CD14-positive monocyte (primary cell): ENCODE results near the gene SLC2A6. TPM values are rescaled to one million over a fixed set of nuclear protein-coding genes. Genes with fewer than 3 reads are reported as not detected.

ENCODE experiments used
- DNase-seq, 3 donors: peaks; one replicate each; pipeline ENCODE4 v3.0.0-alpha.2; 2011 to 2022
- H2AFZ ChIP-seq: 2 replicates; pipeline ENCODE4 v1.6.0; 2012; ENCODE audit warnings: mild to moderate bottlenecking, low read depth, low read length, inconsistent platforms; ENCODE audit not compliant: insufficient read depth, poor library complexity, severe bottlenecking
- H3K27ac ChIP-seq, 2 donors: 1 replicate in 1 of 2; 2 replicates in 1 of 2; pipeline ENCODE4 v1.5.1; 2012 to 2013; ENCODE audit warnings: low read length in 2 of 2, control low read depth in 1 of 2, inconsistent platforms in 1 of 2, low read depth in 1 of 2, mild to moderate bottlenecking in 1 of 2
- H3K27me3 ChIP-seq, 2 donors: one replicate each; pipeline versions ENCODE4 v1.6.0 to v1.6.1; 2011 to 2013; ENCODE audit warnings: low read length in 2 of 2; ENCODE audit not compliant: control insufficient read depth in 2 of 2, insufficient read depth in 2 of 2
- H3K36me3 ChIP-seq, 2 donors: replicated peaks in 1 of 2; 1 replicate in 1 of 2; 2 replicates in 1 of 2; pipeline versions ENCODE4 v1.5.1 to v1.6.1; 2012 to 2013; ENCODE audit warnings: low read length in 2 of 2, control low read depth in 1 of 2, inconsistent platforms in 1 of 2, mild to moderate bottlenecking in 1 of 2; ENCODE audit not compliant: insufficient read depth in 2 of 2, control insufficient read depth in 1 of 2
- H3K4me1 ChIP-seq, 2 donors: 1 replicate in 1 of 2; 2 replicates in 1 of 2; pipeline versions ENCODE4 v1.5.1 to v1.6.1; 2012 to 2013; ENCODE audit warnings: low read length in 2 of 2, control low read depth in 1 of 2, inconsistent platforms in 1 of 2, mild to moderate bottlenecking in 1 of 2, moderate library complexity in 1 of 2; ENCODE audit not compliant: insufficient read depth in 2 of 2, control insufficient read depth in 1 of 2
- H3K4me2 ChIP-seq: replicated peaks from 2 replicates; pipeline ENCODE3; 2012; ENCODE audit warnings: low read length, moderate library complexity, mild to moderate bottlenecking; ENCODE audit not compliant: poor library complexity, severe bottlenecking; ENCODE audit errors: extremely low read depth
- H3K4me3 ChIP-seq, 3 experiments: fragments of 200-600 bp in 1 of 3; sonication (generic) in 1 of 3; replicated peaks in 1 of 3; 1 replicate in 2 of 3; 2 replicates in 1 of 3; pipeline ENCODE4 v1.5.1; 2011 to 2013; ENCODE audit warnings: low read length in 3 of 3, mild to moderate bottlenecking in 3 of 3, control low read depth in 2 of 3, low read depth in 2 of 3, inconsistent platforms in 1 of 3, moderate library complexity in 1 of 3
- H3K79me2 ChIP-seq: 2 replicates; pipeline ENCODE4 v1.6.0; 2012; ENCODE audit warnings: mild to moderate bottlenecking, control low read depth, inconsistent platforms, low read length, moderate library complexity; ENCODE audit not compliant: insufficient read depth
- H3K9ac ChIP-seq: 2 replicates; pipeline ENCODE4 v1.6.0; 2017; ENCODE audit warnings: low read length, mild to moderate bottlenecking; ENCODE audit not compliant: insufficient read depth, poor library complexity, severe bottlenecking
- H3K9me3 ChIP-seq, 2 donors: replicated peaks in 1 of 2; 1 replicate in 1 of 2; 2 replicates in 1 of 2; pipeline versions ENCODE4 v1.5.1 to v1.6.1; 2012 to 2013; ENCODE audit warnings: low read length in 2 of 2, control low read depth in 1 of 2; ENCODE audit not compliant: control insufficient read depth in 1 of 2, insufficient read depth in 1 of 2
- H4K20me1 ChIP-seq: 2 replicates; pipeline ENCODE4 v1.6.0; 2012; ENCODE audit warnings: mild to moderate bottlenecking, low read length, control low read depth, moderate library complexity; ENCODE audit not compliant: insufficient read depth
- H3K27ac Mint-ChIP-seq, 7 donors: one replicate each; pipeline ENCODE4 v1.8.0; 2020; ENCODE audit warnings: mild to moderate bottlenecking in 7 of 7, mixed read lengths in 7 of 7, moderate library complexity in 6 of 7, inconsistent platforms in 2 of 7
- H3K27me3 Mint-ChIP-seq, 3 donors: one replicate each; pipeline ENCODE4 v1.8.0; 2021 to 2022; ENCODE audit warnings: low read depth in 3 of 3, mild to moderate bottlenecking in 3 of 3, mixed read lengths in 3 of 3, moderate library complexity in 3 of 3, inconsistent platforms in 1 of 3
- H3K36me3 Mint-ChIP-seq, 2 donors: one replicate each; pipeline ENCODE4 v1.8.0; 2020; ENCODE audit warnings: mixed read lengths in 2 of 2, inconsistent platforms in 1 of 2, mild to moderate bottlenecking in 1 of 2
- H3K4me1 Mint-ChIP-seq: one replicate; pipeline ENCODE4 v1.8.0; 2020; ENCODE audit warnings: mild to moderate bottlenecking, mixed read lengths
- H3K4me3 Mint-ChIP-seq, 2 donors: one replicate each; pipeline ENCODE4 v1.8.0; 2020; ENCODE audit warnings: mild to moderate bottlenecking in 2 of 2, mixed read lengths in 2 of 2, moderate library complexity in 1 of 2
- H3K9me3 Mint-ChIP-seq, 7 donors: one replicate each; pipeline ENCODE4 v1.8.0; 2020 to 2022; ENCODE audit warnings: mixed read lengths in 7 of 7, mild to moderate bottlenecking in 6 of 7, moderate library complexity in 6 of 7, inconsistent platforms in 2 of 7
- WGBS: methylation state at CpG from one replicate; pipeline ENCODE4 v1.1.5; 2013; ENCODE audit warnings: missing lambda C conversion rate; ENCODE audit not compliant: insufficient coverage; 5-methylcytosine and 5-hydroxymethylcytosine counted together
- intact Hi-C, 2 donors: fragments of 100-400 bp; cut with micrococcal nuclease; formaldehyde crosslinking; loops; one replicate each; pipeline versions ENCODE4 v1.15.0 to v1.15.1; 2023
- polyA plus RNA-seq, 3 donors: library from polyadenylated mRNA; depleted of rRNA in 1 of 3; unstranded in 2 of 3; stranded (reverse) in 1 of 3; fragments of 300-500 nt in 2 of 3; fragments of >200 nt in 1 of 3; fragmentation: Illumina TruSeq in 2 of 3; gene quantifications; 1 replicate in 2 of 3; 2 replicates in 1 of 3; pipeline ENCODE4 v1.2.3, GENCODE V29; 2012 to 2021
- TF ChIP-seq, protein P1 (sequence below): fragments of 200-600 bp; IDR thresholded peaks from one replicate; pipeline ENCODE4 v1.8.0; 2022; ENCODE audit warnings: antibody characterized with exemption, mild to moderate bottlenecking

The SLC2A6 gene
- polyA plus RNA-seq, 3 donors = 43.2 to 127 (median 60.4) TPM

DNA sequence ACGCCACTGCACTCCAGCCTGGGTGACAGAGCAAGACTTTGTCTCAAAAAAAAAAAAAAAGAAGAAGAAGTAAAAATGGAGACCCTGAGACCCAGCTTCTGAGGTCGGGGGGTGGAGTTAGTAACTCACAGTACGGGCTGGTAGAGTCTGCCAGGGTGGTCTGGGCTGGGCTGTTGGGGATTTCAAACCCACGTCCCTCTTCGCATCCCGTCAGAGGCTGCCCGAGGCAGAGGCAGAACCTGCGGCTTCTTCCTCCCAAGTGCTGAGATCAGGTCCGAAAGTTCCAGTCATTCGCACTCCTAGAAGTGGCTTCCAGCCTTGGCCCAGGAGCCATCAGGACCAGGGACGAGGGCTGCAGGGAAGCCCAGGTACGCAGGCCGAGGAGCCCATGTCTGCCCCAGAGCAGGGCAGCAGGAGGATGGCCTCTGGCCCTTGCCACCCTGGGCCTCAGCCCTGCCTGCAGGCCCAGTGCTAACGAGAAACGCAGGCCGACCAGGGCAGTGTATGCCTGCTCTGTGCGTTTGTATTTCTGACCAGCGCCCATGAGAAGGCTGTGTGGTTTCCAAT, 9.9 kb upstream of the SLC2A6 start:
- TF ChIP-seq, protein P1, sequence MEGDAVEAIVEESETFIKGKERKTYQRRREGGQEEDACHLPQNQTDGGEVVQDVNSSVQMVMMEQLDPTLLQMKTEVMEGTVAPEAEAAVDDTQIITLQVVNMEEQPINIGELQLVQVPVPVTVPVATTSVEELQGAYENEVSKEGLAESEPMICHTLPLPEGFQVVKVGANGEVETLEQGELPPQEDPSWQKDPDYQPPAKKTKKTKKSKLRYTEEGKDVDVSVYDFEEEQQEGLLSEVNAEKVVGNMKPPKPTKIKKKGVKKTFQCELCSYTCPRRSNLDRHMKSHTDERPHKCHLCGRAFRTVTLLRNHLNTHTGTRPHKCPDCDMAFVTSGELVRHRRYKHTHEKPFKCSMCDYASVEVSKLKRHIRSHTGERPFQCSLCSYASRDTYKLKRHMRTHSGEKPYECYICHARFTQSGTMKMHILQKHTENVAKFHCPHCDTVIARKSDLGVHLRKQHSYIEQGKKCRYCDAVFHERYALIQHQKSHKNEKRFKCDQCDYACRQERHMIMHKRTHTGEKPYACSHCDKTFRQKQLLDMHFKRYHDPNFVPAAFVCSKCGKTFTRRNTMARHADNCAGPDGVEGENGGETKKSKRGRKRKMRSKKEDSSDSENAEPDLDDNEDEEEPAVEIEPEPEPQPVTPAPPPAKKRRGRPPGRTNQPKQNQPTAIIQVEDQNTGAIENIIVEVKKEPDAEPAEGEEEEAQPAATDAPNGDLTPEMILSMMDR = no peak
- no peak overlapping the region for H3K4me3 Mint-ChIP-seq
- H3K36me3 ChIP-seq = no peaks in the 10 kb centered on the region

GRCh38 chr9:133487331-133487725, 8.4 kb upstream of the SLC2A6 start:
- H3K27me3 Mint-ChIP-seq = peaks cover 12 to 22% (median 18%) of the 10 kb centered on the region in 3 donors
- Histone ChIP-seq H4K20me1 (no peaks in the 10 kb centered on the region), H3K27me3 (no peaks in the 10 kb centered on the region), H3K79me2 (no peaks in the 10 kb centered on the region), H3K27ac (no peak overlapping the region), H3K4me2 (no peak overlapping the region), H3K4me1 (peaks cover 6 to 8% of the 10 kb centered on the region in 2 donors), H3K9ac (no peak overlapping the region), H2AFZ (no peak overlapping the region), H3K4me3 (no peak overlapping the region), H3K36me3 (no peaks in the 10 kb centered on the region), H3K9me3 (no peaks in the 10 kb centered on the region)
- intact Hi-C loops = loop anchor here (2.0 to 10.0 kb wide), 3 partner anchors 81 to 463 kb away; no protein-coding TSS in a partner anchor
- no peak overlapping the region for H3K27ac Mint-ChIP-seq
- no peak overlapping the region for H3K4me3 Mint-ChIP-seq
- DNase-seq = no peak
- WGBS = 92% methylated on average over 8 of the region's 8 CpGs
- peaks cover 5% of the 10 kb centered on the region for H3K4me1 Mint-ChIP-seq
- TF ChIP-seq, protein P1 = no peak
- H3K36me3 Mint-ChIP-seq = no peaks in the 10 kb centered on the region
- H3K9me3 Mint-ChIP-seq = peaks cover 0 to 3% (median 0%) of the 10 kb centered on the region in 7 donors

More for the DNA sequence above, 9.9 kb upstream of the SLC2A6 start:
- Histone ChIP-seq H2AFZ (no peak overlapping the region), H3K4me1 (peaks cover 6 to 8% of the 10 kb centered on the region in 2 donors), H3K27ac (no peak overlapping the region), H3K4me2 (no peak overlapping the region), H4K20me1 (no peaks in the 10 kb centered on the region), H3K79me2 (no peaks in the 10 kb centered on the region), H3K4me3 (no peak overlapping the region), H3K9me3 (no peaks in the 10 kb centered on the region), H3K27me3 (no peaks in the 10 kb centered on the region), H3K9ac (no peak overlapping the region)
- H3K4me1 Mint-ChIP-seq = peaks cover 5% of the 10 kb centered on the region
- no peaks in the 10 kb centered on the region for H3K36me3 Mint-ChIP-seq
- H3K27me3 Mint-ChIP-seq = peaks cover 5 to 13% (median 7%) of the 10 kb centered on the region in 3 donors
- WGBS = 91% methylated on average over 17 of the region's 18 CpGs
- intact Hi-C loops = loop anchor here in 1 of 2 donors (10.0 kb wide), 1 partner anchor 464 kb away; no protein-coding TSS in a partner anchor
- no peak overlapping the region for H3K27ac Mint-ChIP-seq
- DNase-seq = no peak
- peaks cover 0 to under 1% (median 0%) of the 10 kb centered on the region in 7 donors for H3K9me3 Mint-ChIP-seq
